Fibroblast of lung (primary cell): Measurements from ENCODE around the gene TBL1X. TPM values are rescaled to one million over a fixed set of nuclear protein-coding genes. Genes with fewer than 3 reads are reported as not detected.
"Not testable (repeated sequence)": the region's sequence is repeated elsewhere in the genome, so short reads cannot be mapped to it uniquely, and the experiment has no call there.

Source experiments
- DNase-seq, 2 donors: peaks; one replicate each; pipeline versions ENCODE4 v3.0.0 to v3.0.0-alpha.2; 2010; ENCODE audit warnings: low read depth in 2 of 2
- H2AFZ ChIP-seq: 2 replicates; pipeline ENCODE4 v1.5.1; 2012; ENCODE audit warnings: low read length, control low read depth, inconsistent platforms
- H3K27ac ChIP-seq: 2 replicates; pipeline ENCODE4 v1.5.1; 2011; ENCODE audit warnings: low read length, control low read depth; ENCODE audit not compliant: insufficient read depth
- H3K27me3 ChIP-seq: 2 replicates; pipeline ENCODE4 v1.5.1; 2011; ENCODE audit warnings: mild to moderate bottlenecking, low read length; ENCODE audit not compliant: control insufficient read depth, insufficient read depth
- H3K36me3 ChIP-seq: 2 replicates; pipeline ENCODE4 v1.5.1; 2011; ENCODE audit warnings: low read length; ENCODE audit not compliant: control insufficient read depth, insufficient read depth
- H3K4me1 ChIP-seq: 2 replicates; pipeline ENCODE4 v1.5.1; 2011; ENCODE audit warnings: low read length; ENCODE audit not compliant: control insufficient read depth, insufficient read depth; ENCODE audit errors: extremely low read depth
- H3K4me2 ChIP-seq: 2 replicates; pipeline ENCODE4 v1.5.1; 2011; ENCODE audit warnings: low read length, control low read depth; ENCODE audit not compliant: insufficient read depth; ENCODE audit errors: extremely low read depth
- H3K4me3 ChIP-seq, 4 experiments: fragments of 200-600 bp in 1 of 4; sonication (generic) in 1 of 4; replicated peaks in 1 of 4; 2 replicates each; pipeline ENCODE4 v1.5.1; 2011 to 2016; ENCODE audit warnings: low read length in 4 of 4, low read depth in 3 of 4, mild to moderate bottlenecking in 3 of 4, control low read depth in 2 of 4, inconsistent platforms in 1 of 4, mixed read lengths in 1 of 4; ENCODE audit not compliant: insufficient read depth in 1 of 4; ENCODE audit errors: control extremely low read depth in 1 of 4
- H3K79me2 ChIP-seq: 2 replicates; pipeline ENCODE4 v1.5.1; 2012; ENCODE audit warnings: mild to moderate bottlenecking, low read length, inconsistent platforms; ENCODE audit not compliant: control insufficient read depth, insufficient read depth
- H3K9ac ChIP-seq: 2 replicates; pipeline ENCODE4 v1.5.1; 2011; ENCODE audit warnings: mild to moderate bottlenecking, low read length, control low read depth; ENCODE audit not compliant: insufficient read depth
- H3K9me3 ChIP-seq: 2 replicates; pipeline ENCODE4 v1.5.1; 2012; ENCODE audit warnings: low read depth, low read length; ENCODE audit not compliant: control insufficient read depth, insufficient read depth
- H4K20me1 ChIP-seq: 2 replicates; pipeline ENCODE4 v1.5.1; 2011; ENCODE audit warnings: low read length; ENCODE audit not compliant: control insufficient read depth, insufficient read depth; ENCODE audit errors: extremely low read depth
- EZH2 ChIP-seq: IDR thresholded peaks from 2 replicates; pipeline ENCODE4 v1.5.1; 2012; ENCODE audit warnings: low read length, control low read depth, mild to moderate bottlenecking; ENCODE audit errors: missing control alignments
- polyA plus RNA-seq, 2 donors: library from polyadenylated mRNA; depleted of rRNA in 1 of 2; stranded (reverse) in 1 of 2; unstranded in 1 of 2; fragments of >200 nt; gene quantifications; 2 replicates each; pipeline ENCODE4 v1.2.1, GENCODE V29; 2011 to 2012; ENCODE audit warnings: missing spikeins in 1 of 2
- total RNA-seq: library from RNA; depleted of rRNA; stranded (reverse); fragments of >200 nt; gene quantifications from 2 replicates; pipeline ENCODE4 v1.2.1, GENCODE V29; 2014
- TF ChIP-seq, protein P1 (sequence below), 2 donors: IDR thresholded peaks in 1 of 2; conservative IDR thresholded peaks in 1 of 2; 1 replicate in 1 of 2; 2 replicates in 1 of 2; pipeline ENCODE4 v1.5.1; 2011 to 2012; ENCODE audit warnings: low read length in 2 of 2, control low read depth in 1 of 2, inconsistent platforms in 1 of 2, low read depth in 1 of 2, mild to moderate bottlenecking in 1 of 2

The TBL1X gene
- total and polyA plus RNA-seq, 2 donors (not counting 1 experiment from before 2014, with no cell fraction given): 25.8 to 29.4 TPM

DNA sequence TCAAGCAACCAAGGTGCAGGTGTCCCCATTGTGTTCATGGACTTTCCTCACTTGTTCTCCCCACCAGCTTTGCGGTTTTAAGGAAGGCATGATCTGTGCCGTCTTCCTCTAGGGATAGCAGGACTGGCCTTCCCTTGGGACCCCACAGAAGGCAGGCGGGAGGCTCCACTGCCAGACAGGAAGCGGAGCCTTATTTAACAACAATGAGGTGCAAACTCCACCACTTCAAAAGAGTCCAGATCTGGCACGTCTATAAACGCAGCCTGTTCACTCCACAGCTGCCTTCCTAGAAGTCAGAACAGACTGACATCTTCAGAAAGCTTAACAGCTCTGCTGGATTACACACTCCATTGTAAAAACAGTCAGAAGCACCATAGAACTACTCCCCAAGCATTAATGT lies 302.5 kb downstream of the TBL1X start:
- H2AFZ ChIP-seq: no peak overlapping the region
- no peaks in the 10 kb centered on the region for H3K79me2 ChIP-seq
- no peaks in the 10 kb centered on the region for H3K9me3 ChIP-seq
- no peaks in the 10 kb centered on the region for H3K36me3 ChIP-seq
- no peak for DNase-seq
- no peak overlapping the region for H3K9ac ChIP-seq
- H4K20me1 ChIP-seq: no peaks in the 10 kb centered on the region
- H3K27me3 ChIP-seq: no peaks in the 10 kb centered on the region
- no peaks in the 10 kb centered on the region for H3K4me1 ChIP-seq
- H3K4me3 ChIP-seq: no peak overlapping the region
- no peak overlapping the region for H3K27ac ChIP-seq
- H3K4me2 ChIP-seq: no peak overlapping the region
- TF ChIP-seq EZH2: no peak
- TF ChIP-seq, protein P1, sequence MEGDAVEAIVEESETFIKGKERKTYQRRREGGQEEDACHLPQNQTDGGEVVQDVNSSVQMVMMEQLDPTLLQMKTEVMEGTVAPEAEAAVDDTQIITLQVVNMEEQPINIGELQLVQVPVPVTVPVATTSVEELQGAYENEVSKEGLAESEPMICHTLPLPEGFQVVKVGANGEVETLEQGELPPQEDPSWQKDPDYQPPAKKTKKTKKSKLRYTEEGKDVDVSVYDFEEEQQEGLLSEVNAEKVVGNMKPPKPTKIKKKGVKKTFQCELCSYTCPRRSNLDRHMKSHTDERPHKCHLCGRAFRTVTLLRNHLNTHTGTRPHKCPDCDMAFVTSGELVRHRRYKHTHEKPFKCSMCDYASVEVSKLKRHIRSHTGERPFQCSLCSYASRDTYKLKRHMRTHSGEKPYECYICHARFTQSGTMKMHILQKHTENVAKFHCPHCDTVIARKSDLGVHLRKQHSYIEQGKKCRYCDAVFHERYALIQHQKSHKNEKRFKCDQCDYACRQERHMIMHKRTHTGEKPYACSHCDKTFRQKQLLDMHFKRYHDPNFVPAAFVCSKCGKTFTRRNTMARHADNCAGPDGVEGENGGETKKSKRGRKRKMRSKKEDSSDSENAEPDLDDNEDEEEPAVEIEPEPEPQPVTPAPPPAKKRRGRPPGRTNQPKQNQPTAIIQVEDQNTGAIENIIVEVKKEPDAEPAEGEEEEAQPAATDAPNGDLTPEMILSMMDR (conservative IDR thresholded peaks at IDR 0.05 in 1 of 2, IDR thresholded peaks at IDR 0.05 in 1 of 2; ENCODE audit: low read depth in 1 of 2, low read length in 2 of 2): no peak

- H3K36me3 ChIP-seq, DNase-seq, H4K20me1 ChIP-seq, H2AFZ ChIP-seq, H3K27me3 ChIP-seq, H3K79me2 ChIP-seq, H3K4me2 ChIP-seq, H3K9ac ChIP-seq, H3K4me1 ChIP-seq, H3K27ac ChIP-seq, H3K4me3 ChIP-seq, H3K9me3 ChIP-seq: not testable (repeated sequence)
Observed at GRCh38 chrX:9768321-9768839, 303.5 kb downstream of the TBL1X start.

DNA sequence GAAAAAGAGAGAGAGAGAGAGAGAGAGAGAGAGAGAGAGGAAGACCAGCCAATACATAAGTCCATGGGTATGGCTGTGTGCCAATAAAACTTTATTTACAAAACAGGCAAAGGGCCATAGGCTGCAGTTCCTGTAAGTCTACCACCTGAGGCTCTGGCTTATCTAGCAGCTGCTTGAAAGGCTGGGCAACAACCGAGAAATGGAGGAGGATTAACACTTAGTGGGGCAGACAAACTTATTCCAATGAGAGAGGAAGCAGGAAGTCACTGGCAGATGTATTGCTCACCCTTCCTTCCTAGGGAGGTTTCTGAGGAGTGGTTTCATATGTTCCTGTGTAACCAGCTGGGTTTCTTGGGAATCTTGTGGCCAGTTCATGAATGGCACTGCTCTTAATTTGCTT lies 305.5 kb downstream of the TBL1X start:
- Histone ChIP-seq H3K9me3 (no peaks in the 10 kb centered on the region), H3K4me3 (no peak overlapping the region), H3K9ac (no peak overlapping the region), H4K20me1 (no peaks in the 10 kb centered on the region), H3K27ac (no peak overlapping the region), H3K4me1 (no peaks in the 10 kb centered on the region), H3K4me2 (no peak overlapping the region), H2AFZ (no peak overlapping the region), H3K79me2 (no peaks in the 10 kb centered on the region), H3K36me3 (no peaks in the 10 kb centered on the region), H3K27me3 (no peaks in the 10 kb centered on the region)
- no peak for DNase-seq
- TF ChIP-seq EZH2: no peak
- TF ChIP-seq, protein P1 (conservative IDR thresholded peaks at IDR 0.05 in 1 of 2, IDR thresholded peaks at IDR 0.05 in 1 of 2; ENCODE audit: low read depth in 1 of 2, low read length in 2 of 2): no peak
